GM20000 (cell line): ENCODE results near the gene PARP2.
"Not testable (repeated sequence)": the region's sequence is repeated elsewhere in the genome, so short reads cannot be mapped to it uniquely, and the experiment has no call there.

Experiments
- DNase-seq: peaks from one replicate; pipeline ENCODE4 v3.0.0; 2012; ENCODE audit warnings: low spot score
- TF ChIP-seq, protein P1 (sequence below): IDR thresholded peaks from 2 replicates; pipeline ENCODE4 v1.5.1; 2012; ENCODE audit warnings: mild to moderate bottlenecking, control low read depth; ENCODE audit errors: extremely low read depth, missing control alignments

The PARP2 gene

DNA sequence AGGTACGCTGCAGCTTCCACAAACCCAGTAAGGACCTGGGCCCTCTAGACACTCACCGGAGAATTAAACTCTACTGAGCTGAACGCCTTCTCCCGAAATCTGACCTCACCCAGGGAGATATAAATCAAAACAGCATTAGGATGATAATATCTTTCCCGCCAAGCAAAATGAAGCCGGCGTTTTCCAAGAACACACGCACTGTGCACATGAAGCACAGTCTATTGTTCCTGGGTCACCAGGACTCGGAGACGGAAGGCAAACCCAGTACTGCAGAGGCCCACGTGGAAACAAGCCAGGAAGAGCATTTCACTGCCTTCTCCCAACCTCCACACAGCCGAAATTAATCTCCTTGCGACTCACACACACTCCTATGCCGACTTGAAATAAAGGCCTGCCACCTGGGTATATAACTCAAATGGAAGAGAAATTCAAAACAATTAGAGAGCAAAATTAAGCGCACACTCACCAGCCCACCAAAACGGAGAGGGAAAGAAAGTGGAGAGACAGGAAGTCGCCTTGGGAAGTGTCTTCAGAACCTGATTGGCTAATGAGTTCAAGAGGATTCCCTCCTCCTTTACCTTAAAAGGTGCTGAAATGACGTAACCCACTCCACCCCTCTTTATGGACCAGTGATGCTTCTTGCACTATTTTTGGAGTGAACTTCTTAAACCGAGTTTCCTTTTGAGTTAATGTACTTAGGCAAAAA is 10.5 kb upstream of the PARP2 start, which contains the start of gene CCNB1IP1:
TSS of gene CCNB1IP1 (minus strand) at position 492 of the 706 bp plus-strand sequence. CDS start 16,756 bp downstream, outside the sequence.
- peak; percentile 85 for DNase-seq
- TF ChIP-seq, protein P1, sequence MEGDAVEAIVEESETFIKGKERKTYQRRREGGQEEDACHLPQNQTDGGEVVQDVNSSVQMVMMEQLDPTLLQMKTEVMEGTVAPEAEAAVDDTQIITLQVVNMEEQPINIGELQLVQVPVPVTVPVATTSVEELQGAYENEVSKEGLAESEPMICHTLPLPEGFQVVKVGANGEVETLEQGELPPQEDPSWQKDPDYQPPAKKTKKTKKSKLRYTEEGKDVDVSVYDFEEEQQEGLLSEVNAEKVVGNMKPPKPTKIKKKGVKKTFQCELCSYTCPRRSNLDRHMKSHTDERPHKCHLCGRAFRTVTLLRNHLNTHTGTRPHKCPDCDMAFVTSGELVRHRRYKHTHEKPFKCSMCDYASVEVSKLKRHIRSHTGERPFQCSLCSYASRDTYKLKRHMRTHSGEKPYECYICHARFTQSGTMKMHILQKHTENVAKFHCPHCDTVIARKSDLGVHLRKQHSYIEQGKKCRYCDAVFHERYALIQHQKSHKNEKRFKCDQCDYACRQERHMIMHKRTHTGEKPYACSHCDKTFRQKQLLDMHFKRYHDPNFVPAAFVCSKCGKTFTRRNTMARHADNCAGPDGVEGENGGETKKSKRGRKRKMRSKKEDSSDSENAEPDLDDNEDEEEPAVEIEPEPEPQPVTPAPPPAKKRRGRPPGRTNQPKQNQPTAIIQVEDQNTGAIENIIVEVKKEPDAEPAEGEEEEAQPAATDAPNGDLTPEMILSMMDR = no peak

DNA sequence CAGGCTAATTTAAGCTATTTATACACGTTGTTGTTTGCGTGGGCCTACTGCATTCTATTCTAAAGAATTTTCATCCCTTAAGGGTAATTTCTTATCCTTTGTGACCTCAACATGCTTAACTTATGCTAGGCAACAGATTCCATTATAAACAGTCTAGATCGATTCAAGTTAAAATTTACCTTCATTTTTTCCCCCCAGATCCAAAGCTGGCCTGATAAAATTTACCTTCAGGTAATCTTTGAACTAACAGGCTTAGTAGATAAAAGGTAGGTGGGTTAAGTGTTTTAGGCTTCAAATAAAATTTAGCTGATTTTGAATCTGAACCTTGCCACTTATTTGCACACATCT is 10.0 kb upstream of the PARP2 start:
- TF ChIP-seq, protein P1 = no peak
- no peak for DNase-seq

DNA sequence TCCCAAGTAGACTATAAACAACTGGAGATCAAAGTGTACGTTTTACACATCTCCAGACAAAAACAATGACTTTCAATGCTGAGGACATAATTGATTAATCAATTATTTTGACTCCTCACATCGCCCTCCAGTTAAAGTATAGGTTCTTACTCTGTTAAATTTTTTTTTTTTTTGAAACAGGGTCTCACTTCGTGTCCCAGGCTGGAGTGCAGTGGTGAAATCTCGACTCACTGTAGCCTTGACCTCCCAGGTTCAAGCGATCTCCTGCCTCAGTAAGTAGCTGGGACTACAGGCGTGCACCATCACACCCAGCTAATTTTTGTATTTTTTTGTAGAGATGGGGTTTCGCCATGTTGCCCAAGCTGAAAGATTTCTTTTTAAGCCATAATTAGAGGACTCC is 9.4 kb upstream of the PARP2 start:
- DNase-seq = no peak
- TF ChIP-seq, protein P1 = no peak

DNA sequence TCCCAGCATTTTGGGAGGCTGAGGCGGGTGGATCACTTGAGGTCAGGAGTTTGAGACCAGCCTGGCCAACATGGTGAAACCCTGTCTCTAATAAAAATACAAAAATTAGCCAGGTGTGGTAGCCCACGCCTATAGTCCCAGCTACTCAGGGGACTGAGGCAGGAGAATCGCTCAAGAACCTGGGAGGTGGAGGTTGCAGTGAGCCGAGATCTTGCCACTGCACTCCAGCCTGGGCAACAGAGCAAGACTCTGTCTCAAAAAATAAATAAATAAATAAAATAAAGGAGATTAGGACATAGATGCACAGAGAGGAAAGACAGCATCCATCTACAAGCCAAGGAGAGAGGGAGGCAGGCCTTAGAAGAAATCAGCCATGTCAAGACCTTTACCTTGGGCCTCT is 2.4 kb upstream of the PARP2 start:
- DNase-seq = not testable (repeated sequence)

DNA sequence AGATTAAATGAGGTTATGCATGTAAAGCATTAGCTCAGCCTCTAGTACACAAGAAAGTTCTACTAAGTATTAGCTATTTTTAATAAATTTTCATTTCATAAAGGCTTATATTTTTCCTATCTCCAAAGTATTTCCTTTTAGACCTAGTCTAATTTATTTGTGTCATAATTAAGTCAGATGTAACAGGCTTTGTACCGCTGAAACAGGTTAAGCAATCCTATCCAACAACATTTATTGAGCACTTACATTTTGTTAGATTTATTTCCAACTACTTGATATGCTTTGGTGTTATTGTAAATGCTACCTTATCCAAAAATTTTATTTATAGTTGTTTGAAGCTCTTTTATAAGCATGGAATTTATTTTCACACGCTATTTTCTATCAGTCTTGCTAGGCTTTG is 1.8 kb upstream of the PARP2 start:
- TF ChIP-seq, protein P1 = no peak

DNA sequence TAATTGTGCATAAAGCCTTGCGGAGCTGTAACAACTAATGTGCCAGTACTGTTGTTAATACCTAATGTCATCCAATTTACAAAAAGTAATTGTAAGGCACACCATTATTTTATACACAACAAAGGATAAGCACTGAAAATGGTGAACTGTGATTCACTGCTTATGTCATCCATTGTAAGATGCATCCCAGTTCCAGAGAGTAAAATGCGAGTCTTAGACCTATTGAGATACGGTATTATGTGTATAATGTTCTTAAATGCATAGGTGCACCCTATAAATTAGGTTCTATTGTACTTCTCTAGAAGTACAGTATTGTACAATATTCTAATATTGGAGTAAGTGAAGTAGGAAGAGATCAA is 406 bp downstream of the PARP2 start:
- TF ChIP-seq, protein P1 = no peak
- DNase-seq = no peak

More for the DNA sequence above, 1.8 kb upstream of the PARP2 start:
- DNase-seq = no peak

DNA sequence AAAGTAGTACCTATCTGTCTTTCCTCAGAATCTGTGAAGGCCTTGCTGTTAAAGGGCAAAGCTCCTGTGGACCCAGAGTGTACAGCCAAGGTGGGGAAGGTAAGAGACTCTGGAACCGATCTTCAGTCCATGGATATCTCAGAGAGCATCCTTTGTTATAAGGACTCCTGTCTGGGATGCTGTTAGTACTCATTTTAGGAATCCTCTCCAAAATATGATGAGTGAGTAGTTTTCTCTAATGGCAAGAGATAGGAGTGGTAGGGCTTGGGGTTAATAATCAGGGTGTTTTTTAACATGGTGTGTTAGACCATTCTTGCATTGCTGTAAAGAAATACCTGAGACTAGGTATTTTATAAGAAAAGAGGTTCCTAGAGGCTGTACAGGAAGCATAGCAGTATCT is 1.9 kb downstream of the PARP2 start:
- TF ChIP-seq, protein P1 = no peak
- DNase-seq = no peak

DNA sequence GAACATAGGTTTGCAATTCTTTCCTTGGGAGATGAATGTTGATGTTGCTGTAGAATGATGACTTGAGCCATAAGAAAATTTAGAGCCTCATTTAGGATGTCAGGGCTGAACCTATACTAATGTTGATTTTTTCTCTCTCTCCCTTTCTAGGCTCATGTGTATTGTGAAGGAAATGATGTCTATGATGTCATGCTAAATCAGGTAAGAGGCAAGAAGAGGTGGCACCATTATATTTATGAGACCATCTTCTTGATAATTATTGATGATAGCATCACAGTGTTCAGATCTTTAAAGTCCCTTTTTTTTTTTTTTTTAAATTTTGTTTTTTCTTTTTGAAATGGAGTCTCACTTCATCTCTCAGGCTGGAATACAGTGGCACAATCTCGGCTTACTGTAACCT is 3.3 kb downstream of the PARP2 start:
- TF ChIP-seq, protein P1 = no peak
- DNase-seq = no peak
